Activated CD8-positive, alpha-beta memory T cell treated with anti-CD3 and anti-CD28 coated beads, Interleukin-2, amount 10 ng/mL, durations not matched to agents 7 days and 5 days (primary cell): ENCODE data around the gene NLGN4X. TPM values are rescaled to one million over a fixed set of nuclear protein-coding genes. Genes with fewer than 3 reads are reported as not detected.

ENCODE experiments used
- ATAC-seq: fragments of 150-1000 bp; cut with Tn5 transposase; one replicate; pipeline ENCODE4 v1.10.0; 2021; ENCODE audit warnings: moderate library complexity
- CTCF ChIA-PET: fragments of 350-600 bp; sonication (Branson Sonifier 250); formaldehyde crosslinking; loops from one replicate; lab custom pipeline; 2021; ENCODE audit warnings: antibody characterized with exemption; lab: Charles Lee
- DNase-seq: peaks from one replicate; pipeline ENCODE4 v3.0.0-alpha.2; 2020
- H3K27ac Mint-ChIP-seq: one replicate; pipeline ENCODE4 v1.8.0; 2021; ENCODE audit warnings: mild to moderate bottlenecking, mixed read lengths
- H3K27me3 Mint-ChIP-seq: one replicate; pipeline ENCODE4 v1.8.0; 2021; ENCODE audit warnings: mixed read lengths
- H3K36me3 Mint-ChIP-seq: one replicate; pipeline ENCODE4 v1.8.0; 2021; ENCODE audit warnings: mild to moderate bottlenecking, mixed read lengths
- H3K4me1 Mint-ChIP-seq: one replicate; pipeline ENCODE4 v1.8.0; 2021; ENCODE audit warnings: mixed read lengths
- H3K4me3 Mint-ChIP-seq: one replicate; pipeline ENCODE4 v1.8.0; 2021; ENCODE audit warnings: mild to moderate bottlenecking, moderate library complexity, mixed read lengths
- H3K9me3 Mint-ChIP-seq: one replicate; pipeline ENCODE4 v1.8.0; 2022; ENCODE audit warnings: low read depth, mixed read lengths
- total RNA-seq, 2 experiments: library from RNA; stranded (reverse); gene quantifications; one replicate each; pipeline ENCODE4 v1.2.3, GENCODE V29; 2021

NLGN4X gene
- total RNA-seq, 2 experiments from 2014 or later, result not detected

GRCh38 chrX:5857232-5857631 is 371.4 kb downstream of the NLGN4X start:
- H3K4me1 Mint-ChIP-seq, result no peaks in the 10 kb centered on the region
- H3K9me3 Mint-ChIP-seq, result no peaks in the 10 kb centered on the region
- ATAC-seq (no peak), DNase-seq (no peak)
- no peaks in the 10 kb centered on the region for H3K36me3 Mint-ChIP-seq
- CTCF ChIA-PET, result no interaction called here
- no peak overlapping the region for H3K27ac Mint-ChIP-seq
- H3K27me3 Mint-ChIP-seq, result no peaks in the 10 kb centered on the region
- no peak overlapping the region for H3K4me3 Mint-ChIP-seq

GRCh38 chrX:5852941-5853340 is 375.7 kb downstream of the NLGN4X start:
- Mint-ChIP-seq H3K27ac (no peak overlapping the region), H3K27me3 (no peaks in the 10 kb centered on the region), H3K4me1 (no peaks in the 10 kb centered on the region), H3K9me3 (peaks cover 3% of the 10 kb centered on the region), H3K36me3 (no peaks in the 10 kb centered on the region), H3K4me3 (no peak overlapping the region)
- ATAC-seq (no peak), DNase-seq (no peak)
- CTCF ChIA-PET, result no interaction called here

- DNase-seq (no peak), ATAC-seq (no peak)
- CTCF ChIA-PET, result no interaction called here
- no peak overlapping the region for H3K4me3 Mint-ChIP-seq
- no peaks in the 10 kb centered on the region for H3K27me3 Mint-ChIP-seq
- peaks cover 5% of the 10 kb centered on the region for H3K9me3 Mint-ChIP-seq
- H3K4me1 Mint-ChIP-seq, result no peaks in the 10 kb centered on the region
- H3K36me3 Mint-ChIP-seq, result no peaks in the 10 kb centered on the region
- no peak overlapping the region for H3K27ac Mint-ChIP-seq
Measured at GRCh38 chrX:5842601-5843000, 386.1 kb downstream of the NLGN4X start.
